Nucleus accumbens (tissue), 56 donors: ENCODE data around the gene SRP54.
"Not testable (repeated sequence)": the region's sequence is repeated elsewhere in the genome, so short reads cannot be mapped to it uniquely, and the experiment has no call there.

Experiments used
- DNase-seq, 56 donors: peaks; one replicate each; lab custom pipeline; 2025; lab: John Stamatoyannopoulos, UW

SRP54 gene

DNA sequence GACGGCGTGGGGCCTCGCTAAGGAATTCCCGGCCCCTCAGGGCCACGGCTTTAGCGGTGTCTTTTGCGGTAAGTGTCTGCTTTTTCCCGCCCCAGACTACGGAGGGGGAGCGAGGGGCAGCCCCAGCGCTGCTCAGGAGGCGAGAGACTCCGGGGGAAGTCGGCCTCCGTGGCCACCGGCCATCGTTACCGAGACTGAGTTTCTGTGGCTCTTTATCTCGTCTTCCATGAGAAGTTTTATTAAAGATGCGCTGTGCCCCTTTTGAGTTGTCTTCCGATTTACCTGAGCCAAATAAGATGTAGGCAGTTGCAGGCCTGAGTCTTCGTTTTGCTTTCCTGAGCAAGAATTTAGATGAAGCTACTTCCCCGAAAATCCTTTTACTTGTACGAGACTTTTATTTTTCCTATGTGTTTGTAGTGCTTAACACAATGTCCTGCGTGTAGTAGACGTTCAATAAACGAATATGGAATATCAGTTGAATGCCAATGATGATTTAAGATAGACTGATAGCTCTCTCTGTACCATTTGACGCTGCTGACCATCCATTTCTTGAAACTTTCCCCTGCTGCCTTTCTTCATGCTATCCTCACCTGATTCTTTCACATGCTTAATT is 462 bp downstream of the SRP54 start:
- DNase-seq: no peak

DNA sequence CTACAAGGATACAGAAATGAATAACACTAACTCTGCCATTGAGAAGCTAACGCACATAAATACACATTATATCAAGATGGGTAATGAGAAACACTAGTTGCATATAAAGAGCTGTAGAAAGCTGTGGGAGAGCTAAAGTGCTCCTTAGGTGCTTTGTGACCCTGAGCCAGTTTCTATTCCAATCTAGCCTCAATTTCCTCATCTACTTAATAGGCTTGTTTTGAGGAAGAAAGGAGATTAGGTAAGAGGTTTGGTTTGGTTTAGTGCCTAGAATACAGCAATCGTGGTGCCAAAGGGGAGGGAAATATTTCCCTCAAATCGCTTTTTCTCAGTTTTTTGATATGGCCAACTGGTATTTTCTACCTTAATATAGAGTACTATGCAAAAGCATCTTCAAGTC is 994 bp downstream of the SRP54 start:
- no peak for DNase-seq

DNA sequence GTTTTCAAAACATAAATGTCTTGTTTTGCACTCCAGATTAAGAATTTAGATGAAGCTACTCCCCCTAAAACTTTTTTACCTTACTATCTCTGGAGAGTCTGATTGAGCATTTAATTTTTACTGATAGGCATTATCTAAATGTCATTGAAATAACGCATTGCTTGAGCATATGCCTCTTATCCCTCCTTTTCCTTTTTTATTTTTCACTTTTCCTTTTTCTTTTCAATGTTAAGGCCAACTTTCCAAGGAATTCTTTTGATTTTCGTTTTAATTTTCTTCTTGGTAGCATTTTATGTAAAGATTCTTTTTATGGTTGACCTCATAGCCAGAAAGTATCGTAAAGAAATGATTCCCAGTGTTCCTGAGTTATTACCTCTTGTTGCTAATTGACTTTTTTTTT is 2.9 kb downstream of the SRP54 start:
- no peak for DNase-seq

DNA sequence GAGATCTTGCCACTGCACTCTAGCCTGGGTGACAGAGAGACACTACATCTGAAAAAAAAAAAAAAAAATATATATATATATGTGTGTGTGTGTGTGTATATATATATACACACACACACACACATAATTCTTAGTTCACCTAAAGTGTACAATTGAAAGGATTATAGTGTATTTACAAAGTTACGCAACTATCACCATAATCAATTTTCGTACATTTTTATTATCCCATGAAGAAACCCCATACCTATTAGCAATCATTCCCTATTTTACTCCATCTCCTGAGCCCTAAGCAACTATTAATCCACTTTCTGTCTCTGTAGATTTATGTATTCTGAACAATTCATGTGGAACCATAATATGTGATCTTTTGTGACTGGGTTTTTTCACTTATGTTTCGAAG is 4.4 kb downstream of the SRP54 start:
- DNase-seq: no peak

DNA sequence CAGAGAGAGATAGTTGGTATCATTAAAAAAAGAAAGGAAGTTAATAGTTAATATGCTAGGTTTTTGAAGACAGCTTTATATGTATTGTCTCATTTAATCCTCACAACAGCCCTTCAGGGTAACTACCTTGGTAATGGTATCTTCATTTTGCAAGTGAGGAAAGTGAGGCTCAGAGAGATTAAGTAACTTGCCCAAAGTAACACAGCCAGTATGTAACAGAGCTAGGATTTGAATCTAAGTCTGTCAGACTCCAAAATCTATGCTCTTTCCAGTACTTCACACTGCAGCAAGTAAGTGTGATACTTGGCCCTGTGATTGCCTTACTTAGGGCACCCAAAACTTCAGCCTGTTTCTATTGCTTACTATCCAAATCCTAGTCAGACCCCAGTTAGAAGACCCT is 7.0 kb downstream of the SRP54 start:
- DNase-seq: no peak

DNA sequence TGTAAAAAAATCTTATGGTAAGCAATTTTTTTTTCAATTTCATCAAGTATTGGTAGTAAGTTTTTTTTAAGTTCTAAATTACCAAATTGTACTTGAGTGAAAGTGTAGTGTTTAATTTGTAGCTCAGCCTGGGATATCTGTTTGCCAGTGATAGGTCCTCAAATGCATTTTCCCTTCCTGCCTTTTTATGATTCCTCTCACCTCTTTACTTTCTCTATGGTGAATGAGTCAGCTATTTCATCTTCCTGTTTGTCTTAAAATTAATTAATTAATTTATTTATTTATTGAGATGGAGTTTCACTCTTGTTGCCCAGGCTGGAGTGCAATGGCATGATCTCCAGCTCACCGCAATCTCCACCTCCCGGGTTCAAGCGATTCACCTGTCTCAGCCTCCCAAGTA is 10.6 kb downstream of the SRP54 start:
- no peak for DNase-seq

DNA sequence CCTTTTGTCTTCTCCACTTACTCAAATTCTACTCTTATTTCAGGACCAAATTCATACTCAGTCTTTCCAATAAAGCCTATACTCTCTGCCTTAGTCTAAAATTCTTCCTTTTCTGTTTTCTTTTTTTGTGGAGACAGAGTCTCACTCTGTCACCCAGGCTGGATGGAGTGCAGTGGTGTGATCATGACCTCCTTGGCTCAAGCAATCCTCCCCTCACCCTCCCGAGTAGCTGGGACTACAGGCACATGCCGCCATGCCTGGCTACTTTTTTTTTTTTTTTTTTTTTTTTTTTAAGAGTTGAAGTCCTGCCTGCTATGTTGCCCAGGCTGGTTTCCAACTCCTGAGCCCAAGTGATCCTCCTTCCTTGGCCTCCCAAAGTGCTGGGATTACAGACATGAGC is 11.9 kb downstream of the SRP54 start:
- DNase-seq: no peak

DNA sequence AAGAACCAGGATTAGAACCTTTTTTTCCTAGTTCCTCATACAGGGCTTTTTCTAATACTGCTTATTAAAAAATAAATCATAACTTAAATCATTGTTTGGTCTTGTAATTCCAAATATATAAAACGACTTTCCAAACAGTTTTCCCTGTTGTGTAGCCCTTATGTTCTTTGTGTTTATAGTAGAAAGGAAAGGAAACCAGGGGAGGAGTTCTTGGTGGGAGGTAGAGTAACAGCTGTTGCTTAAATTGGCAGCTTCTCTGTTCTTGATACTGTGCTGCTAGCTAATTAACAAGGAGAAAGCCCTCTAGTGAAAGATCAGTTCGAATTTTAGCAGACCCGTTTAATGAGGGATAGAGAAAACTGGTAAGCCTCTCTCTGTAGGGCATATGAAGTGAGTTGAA is 15.0 kb downstream of the SRP54 start:
- DNase-seq: no peak

DNA sequence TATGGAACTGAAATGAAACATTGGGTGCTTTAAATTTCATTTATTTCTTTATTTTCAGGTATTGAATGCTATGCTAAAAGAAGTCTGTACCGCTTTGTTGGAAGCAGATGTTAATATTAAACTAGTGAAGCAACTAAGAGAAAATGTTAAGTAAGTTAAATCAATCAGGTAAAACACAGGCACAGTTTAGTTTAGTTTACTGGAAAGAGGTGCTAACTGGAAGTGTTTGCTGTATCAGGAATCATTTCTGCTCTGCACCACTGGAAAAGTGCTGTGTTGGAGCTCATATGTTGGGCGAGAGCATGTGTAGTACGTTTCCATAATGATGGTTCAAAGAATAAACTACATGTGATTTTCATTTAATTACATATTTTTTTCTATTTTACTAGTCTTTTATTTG is 16.7 kb downstream of the SRP54 start:
- DNase-seq: no peak

DNA sequence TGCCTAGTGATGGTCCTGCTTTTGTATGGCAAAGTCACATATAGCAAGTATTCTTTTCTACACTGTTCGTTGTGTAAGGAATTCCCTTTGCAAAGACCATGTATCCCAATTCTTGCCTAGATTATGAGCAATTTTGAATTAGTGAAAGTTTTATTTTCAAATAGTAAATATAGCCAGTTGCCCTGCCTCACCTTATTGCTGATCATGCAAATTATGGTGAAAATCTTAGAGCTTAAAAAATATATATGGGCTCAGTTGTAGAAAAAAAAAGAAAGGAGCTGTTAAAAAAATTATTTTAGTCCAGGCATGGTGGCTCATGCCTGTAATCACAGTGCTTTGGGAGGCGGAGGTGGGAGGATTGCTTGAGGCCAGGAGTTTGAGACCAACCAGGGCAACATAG is 18.8 kb downstream of the SRP54 start:
- DNase-seq: no peak

DNA sequence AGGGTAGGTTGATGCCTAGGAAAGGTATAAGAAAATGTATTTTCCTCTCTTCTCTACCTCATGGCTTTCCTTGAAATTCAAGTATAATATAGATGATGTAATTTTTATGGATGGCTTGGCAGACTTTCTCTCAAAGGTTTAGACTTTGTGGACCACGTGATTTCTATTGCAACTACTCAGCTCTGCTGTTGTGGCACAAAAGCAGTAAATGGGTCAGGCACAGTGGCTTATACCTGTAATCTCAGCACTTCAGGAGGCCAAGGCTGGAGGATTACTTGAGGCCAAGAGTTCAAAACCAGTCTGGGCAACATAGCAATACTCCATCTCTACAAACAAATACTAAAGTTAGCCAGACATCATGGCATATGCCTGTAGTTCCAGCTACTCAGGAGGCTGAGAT is 22.0 kb downstream of the SRP54 start:
- no peak for DNase-seq

DNA sequence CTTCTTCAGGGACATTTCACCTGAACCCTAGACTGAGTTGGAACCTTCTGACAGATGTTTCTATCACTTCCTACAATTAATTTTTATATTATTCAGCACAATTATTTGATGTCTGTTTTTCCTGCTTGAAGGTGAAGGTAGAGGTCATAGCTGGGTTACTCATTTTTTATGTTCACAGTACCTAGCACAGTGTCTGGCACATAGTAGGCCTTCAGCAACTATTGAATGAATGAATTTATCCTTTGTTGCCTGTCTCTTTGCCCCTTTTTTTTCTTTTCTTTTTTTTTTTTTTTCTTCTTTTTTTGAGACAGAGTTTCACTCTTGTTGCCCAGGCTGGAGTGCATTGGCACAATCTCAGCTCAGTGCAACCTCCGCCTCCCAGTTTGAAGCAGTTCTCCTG is 33.8 kb downstream of the SRP54 start:
- DNase-seq: no peak

DNA sequence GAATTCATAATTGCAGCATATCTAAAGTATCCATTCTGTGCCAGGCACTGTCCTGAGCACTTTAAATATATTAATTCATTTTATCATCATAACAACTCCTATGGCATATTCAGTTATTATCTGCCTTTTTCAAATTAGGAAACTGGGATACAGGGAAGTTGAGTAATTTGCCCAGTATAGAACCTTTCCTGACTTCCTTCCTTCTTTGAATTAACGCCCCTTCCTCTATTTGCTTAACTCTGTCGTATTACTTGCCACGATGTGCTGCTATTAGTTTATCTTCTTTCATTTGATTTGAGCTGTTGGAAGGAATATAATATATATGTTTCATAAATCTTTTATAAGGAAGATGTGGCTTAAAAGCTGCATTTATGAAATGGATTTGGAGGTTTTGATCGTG is 37.9 kb downstream of the SRP54 start:
- DNase-seq: no peak

DNA sequence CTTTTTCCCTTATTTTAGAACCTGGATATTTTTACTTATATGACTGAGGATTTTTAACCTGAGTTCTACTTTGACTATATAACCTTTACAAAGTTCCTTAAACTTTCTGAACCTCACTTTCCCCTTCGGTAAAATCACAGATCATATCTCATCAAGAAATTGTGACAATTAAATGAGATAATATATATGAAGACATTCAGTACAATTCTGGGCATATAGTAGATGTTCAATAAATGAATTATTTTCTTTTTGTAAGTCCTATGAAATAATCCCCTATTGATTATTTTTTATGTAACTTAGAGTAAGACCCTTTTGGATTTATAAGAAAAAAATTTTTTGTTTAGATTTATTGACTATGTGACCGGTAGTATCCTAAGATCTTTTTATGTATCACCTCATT is 45.6 kb downstream of the SRP54 start:
- DNase-seq: no peak

DNA sequence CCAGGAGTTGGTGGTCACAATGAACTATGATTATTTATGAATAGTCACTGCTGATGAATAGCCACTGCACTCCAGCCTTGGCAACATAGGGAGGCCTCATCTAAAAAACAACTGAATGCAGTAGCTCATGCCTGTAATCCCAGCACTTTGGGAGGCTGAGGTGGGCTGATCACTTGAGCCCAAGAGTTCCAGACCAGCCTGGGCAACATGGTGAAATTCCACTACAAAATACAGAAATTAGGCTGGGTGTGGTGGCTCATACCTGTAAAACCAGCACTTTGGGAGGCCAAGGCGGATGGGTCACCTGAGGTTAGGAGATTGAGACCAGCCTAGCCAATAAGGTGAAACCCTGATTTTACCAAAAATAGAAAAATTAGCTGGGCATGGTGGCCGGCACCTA is 49.8 kb downstream of the SRP54 start:
- DNase-seq: no peak

DNA sequence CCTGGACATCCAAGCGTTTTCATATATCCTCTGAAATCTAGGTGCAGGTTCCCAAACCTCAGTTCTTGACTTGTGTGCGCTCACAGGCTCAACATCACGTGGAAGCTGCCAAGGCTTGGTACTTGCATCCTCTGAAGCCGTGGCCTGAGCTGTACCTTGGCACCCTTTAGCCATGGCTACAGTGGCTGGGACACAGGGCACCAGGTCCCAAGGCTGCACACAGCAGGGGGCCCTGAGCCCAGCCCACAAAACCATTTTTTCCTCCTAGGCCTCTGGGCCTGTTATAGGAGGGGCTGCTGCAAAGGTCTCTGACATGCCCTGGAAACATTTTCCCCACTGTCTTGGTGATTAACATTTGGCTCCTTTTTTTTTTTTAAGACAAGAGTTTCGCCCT is 51.6 kb downstream of the SRP54 start:
- no peak for DNase-seq

DNA sequence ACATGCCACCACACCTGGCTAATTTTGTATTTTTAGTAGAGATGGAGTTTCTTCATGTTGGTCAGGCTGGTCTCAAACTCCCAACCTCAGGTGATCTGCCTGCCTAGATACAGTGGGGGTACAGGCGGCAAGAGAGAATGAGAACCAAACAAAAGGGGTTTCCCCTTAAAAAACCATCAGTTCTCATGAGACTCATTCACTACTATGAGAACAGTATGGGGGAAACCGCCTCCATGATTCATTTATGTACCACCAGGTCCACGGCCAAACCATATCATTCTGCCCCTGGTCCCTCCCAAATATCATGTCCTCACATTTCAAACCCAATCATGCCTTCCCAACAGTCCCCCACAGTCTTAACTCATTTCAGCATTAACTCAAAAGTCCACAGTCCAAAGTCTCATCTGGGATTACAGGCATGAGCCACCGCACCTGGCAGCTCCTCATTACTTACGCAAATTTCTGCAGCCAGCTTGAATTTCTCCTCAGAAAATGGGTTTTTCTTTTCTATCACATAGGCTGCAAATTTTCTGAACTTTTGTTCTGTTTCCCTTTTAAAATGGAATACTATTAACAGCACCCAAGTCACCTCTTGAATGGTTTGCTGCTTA is 52.3 kb downstream of the SRP54 start:
- DNase-seq: not testable (repeated sequence)

DNA sequence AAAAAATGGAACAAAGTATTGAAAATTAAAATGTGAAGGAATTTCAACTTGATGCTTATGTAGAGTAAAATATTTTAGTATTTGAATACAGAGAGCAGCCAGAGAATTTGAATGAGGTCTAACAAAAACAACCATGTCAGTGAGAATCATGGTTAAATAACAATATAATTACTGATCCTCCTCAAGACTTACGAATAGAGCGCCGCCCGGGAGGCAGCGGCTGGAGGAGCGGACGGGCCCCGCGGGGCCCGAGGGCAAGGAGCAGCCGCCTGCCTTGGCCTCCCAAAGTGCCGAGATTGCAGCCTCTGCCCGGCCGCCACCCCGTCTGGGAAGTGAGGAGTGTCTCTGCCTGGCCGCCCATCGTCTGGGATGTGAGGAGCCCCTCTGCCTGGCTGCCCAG is 55.5 kb downstream of the SRP54 start:
- not testable (repeated sequence) for DNase-seq

DNA sequence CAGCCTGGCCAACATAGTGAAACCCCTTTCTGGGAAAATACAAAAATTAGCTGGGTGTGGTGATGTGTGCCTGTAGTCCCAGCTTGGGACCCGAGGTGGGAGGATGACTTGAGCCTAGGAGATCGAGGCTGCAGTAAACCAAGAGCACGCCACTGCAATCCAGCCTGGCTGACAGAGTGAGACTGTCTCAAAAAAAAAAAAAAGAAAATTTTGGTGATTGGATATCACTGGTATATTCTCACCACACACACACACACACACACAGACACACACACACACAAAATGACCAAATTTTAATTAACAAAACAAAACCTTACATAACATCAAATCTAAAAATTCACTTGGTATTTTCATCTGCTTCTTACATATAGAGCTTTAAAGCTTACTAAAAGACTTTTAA is 59.8 kb downstream of the SRP54 start:
- DNase-seq: no peak

DNA sequence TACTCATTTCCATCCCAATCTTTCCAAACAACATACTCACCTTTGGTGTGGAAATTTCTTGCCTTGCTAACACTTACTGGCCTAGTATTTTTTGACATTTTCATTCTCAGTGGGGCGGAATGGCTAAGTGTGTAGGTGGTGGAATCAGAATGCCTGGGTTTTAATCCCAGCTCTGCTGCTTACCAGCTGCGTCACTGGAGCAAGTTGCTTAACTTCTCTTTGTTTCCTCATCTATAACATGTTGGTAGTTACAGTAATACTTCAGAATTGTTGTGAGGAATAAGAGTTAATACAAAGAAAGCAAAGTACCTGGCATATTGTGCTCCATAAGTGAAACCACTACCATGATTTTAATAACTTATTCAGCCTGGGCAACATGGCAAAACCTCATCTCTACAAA is 60.3 kb downstream of the SRP54 start:
- no peak for DNase-seq

DNA sequence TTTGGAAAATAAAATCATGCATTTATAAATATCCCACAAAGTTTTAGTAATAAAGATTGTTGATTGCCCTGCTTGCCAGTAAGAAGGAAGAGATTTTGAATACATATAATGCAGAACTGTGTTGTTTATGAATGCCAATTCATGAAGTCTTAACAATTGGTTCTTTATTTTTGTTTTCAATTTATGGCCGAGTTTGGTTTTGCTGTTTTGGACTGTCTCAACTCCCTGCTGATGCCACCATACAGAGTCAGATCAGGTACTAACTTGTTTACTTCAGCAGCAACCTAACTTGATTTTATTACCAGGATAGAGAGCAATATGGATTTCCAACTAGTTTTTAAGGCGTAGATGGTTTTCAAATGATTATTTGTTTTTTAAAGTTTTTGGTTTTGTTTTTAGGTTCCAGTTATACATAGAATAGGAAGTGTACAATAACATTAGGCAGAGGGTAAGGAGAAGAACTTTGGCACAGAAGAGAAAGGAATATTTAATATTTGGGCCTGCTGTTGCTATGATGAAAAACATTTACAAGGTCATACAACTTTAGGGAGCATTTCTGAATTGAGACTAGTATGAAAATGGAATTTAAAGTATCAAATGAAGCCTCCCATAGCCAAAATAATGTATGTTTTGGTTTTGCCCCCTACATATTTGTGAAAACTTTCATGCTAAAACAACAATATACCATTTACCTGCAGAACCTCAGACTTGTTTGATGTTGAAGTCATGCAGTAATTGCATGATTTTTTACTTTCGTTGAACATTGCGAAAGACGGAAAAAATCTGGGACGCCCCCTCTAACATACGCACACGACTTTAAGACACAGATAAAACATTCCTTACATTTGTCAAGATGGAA is 62.4 kb downstream of the SRP54 start:
- DNase-seq: peak in 1 of 56 donors; percentile 3

DNA sequence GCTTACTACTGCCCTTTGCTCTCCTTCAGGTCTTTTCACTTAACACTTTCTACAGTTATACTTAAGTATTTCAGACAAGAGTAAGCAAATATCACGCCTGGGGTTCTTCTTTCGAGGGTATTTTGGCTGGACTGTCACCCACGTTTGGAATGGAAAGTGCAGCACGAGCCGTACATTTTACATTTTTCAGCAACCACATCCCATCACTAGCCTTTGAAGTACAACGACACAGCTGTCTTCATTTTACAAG is 62.9 kb downstream of the SRP54 start:
- no peak for DNase-seq
